Measurements from ENCODE around the gene ANKRD34A.

DNA sequence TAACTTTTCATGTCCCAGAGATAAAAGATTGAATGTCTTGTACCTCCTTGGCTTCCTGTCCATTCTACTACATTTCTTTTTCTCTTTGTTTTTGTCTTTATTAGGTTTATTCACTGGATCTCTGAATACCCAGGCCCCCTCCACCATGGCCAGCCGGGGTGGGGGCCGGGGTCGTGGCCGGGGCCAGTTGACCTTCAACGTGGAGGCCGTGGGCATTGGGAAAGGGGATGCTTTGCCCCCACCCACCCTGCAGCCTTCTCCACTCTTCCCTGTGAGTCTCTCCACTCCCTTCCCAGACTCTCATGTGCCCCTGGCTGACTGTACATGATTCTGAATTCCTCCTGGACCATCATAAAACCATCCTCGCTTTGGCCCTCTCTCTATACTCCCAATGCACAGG, 10.3 kb upstream of the ANKRD34A start:
- TF ChIP-seq, protein P1, sequence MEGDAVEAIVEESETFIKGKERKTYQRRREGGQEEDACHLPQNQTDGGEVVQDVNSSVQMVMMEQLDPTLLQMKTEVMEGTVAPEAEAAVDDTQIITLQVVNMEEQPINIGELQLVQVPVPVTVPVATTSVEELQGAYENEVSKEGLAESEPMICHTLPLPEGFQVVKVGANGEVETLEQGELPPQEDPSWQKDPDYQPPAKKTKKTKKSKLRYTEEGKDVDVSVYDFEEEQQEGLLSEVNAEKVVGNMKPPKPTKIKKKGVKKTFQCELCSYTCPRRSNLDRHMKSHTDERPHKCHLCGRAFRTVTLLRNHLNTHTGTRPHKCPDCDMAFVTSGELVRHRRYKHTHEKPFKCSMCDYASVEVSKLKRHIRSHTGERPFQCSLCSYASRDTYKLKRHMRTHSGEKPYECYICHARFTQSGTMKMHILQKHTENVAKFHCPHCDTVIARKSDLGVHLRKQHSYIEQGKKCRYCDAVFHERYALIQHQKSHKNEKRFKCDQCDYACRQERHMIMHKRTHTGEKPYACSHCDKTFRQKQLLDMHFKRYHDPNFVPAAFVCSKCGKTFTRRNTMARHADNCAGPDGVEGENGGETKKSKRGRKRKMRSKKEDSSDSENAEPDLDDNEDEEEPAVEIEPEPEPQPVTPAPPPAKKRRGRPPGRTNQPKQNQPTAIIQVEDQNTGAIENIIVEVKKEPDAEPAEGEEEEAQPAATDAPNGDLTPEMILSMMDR (IDR thresholded peaks at IDR 0.05; ENCODE audit: borderline replicate concordance, extremely low read depth, low read length, poor library complexity, severe bottlenecking): no peak
- no peak for TF ChIP-seq EZH2 (IDR thresholded peaks at IDR 0.05; ENCODE audit: borderline replicate concordance, low read depth, low read length, severe bottlenecking)
